ENCODE measurements around the gene ACAA2. TPM values are rescaled to one million over a fixed set of nuclear protein-coding genes. Genes with fewer than 3 reads are reported as not detected.
"Not testable (repeated sequence)": the region's sequence is repeated elsewhere in the genome, so short reads cannot be mapped to it uniquely, and the experiment has no call there.

Gene ACAA2
- total and polyA plus RNA-seq, 3 experiments from 2014 or later: 72.2 to 100 (median 72.4) TPM

GRCh38 chr18:49814147-49814499, 790 bp upstream of the ACAA2 start:
- Mint-ChIP-seq H3K27ac (peak overlapping the region; percentile 75 to 99 (median 97)), H3K4me3 (peak overlapping the region; percentile 90 to 99 (median 97)), H3K4me1 (peaks cover 64 to 81% (median 78%) of the 10 kb centered on the region in 3 donors), H3K9me3 (peaks cover 0 to 10% (median 3%) of the 10 kb centered on the region in 5 donors), H3K27me3 (no peaks in the 10 kb centered on the region), H3K36me3 (peaks cover 2 to 14% (median 9%) of the 10 kb centered on the region in 3 donors)
- Histone ChIP-seq H3K4me1 (ENCODE audit: insufficient read depth, low read length) (peaks cover 50% of the 10 kb centered on the region), H3K9me3 (ENCODE audit: low read length) (no peaks in the 10 kb centered on the region), H3K27ac (ENCODE audit: low read depth, low read length) (peak overlapping the region; percentile 90), H3K27me3 (ENCODE audit: insufficient read depth, low read length, poor library complexity, severe bottlenecking) (no peaks in the 10 kb centered on the region), H3K4me3 (ENCODE audit: low read length) (peak overlapping the region; percentile 69), H3K36me3 (ENCODE audit: insufficient read depth, low read length) (no peaks in the 10 kb centered on the region)
- peak in 1 of 5 donors; percentile 59 for DNase-seq
- ChIA-PET POLR2A (interaction anchor here (0.7 to 1.1 kb wide), 4 partner anchors 8 to 327 kb away, joined by 3 to 8 read pairs (median 3); no protein-coding TSS in a partner anchor), CTCF (interaction anchor here (0.6 to 1.2 kb wide), 3 partner anchors 29 to 310 kb away, joined by 4 read pairs; no protein-coding TSS in a partner anchor)

GRCh38 chr18:49813069-49813318, 339 bp downstream of the ACAA2 start:
- Histone ChIP-seq H3K9me3 (ENCODE audit: low read length) (no peaks in the 10 kb centered on the region), H3K4me1 (ENCODE audit: insufficient read depth, low read length) (peaks cover 38% of the 10 kb centered on the region), H3K4me3 (ENCODE audit: low read length) (peak overlapping the region; percentile 69), H3K27ac (ENCODE audit: low read depth, low read length) (peak overlapping the region; percentile 90), H3K36me3 (ENCODE audit: insufficient read depth, low read length) (no peaks in the 10 kb centered on the region), H3K27me3 (ENCODE audit: insufficient read depth, low read length, poor library complexity, severe bottlenecking) (no peaks in the 10 kb centered on the region)
- H3K27me3 Mint-ChIP-seq: no peaks in the 10 kb centered on the region
- H3K27ac Mint-ChIP-seq: peak overlapping the region; percentile 75 to 99 (median 97)
- peak overlapping the region; percentile 90 to 99 (median 97) for H3K4me3 Mint-ChIP-seq
- no peak for DNase-seq
- peaks cover 3 to 17% (median 3%) of the 10 kb centered on the region in 5 donors for H3K9me3 Mint-ChIP-seq
- peaks cover 59 to 75% (median 73%) of the 10 kb centered on the region in 3 donors for H3K4me1 Mint-ChIP-seq
- POLR2A ChIA-PET: no interaction called here
- H3K36me3 Mint-ChIP-seq: peaks cover 8 to 20% (median 19%) of the 10 kb centered on the region in 3 donors
- CTCF ChIA-PET: no interaction called here

- no peak for DNase-seq
- peaks cover 3 to 17% (median 3%) of the 10 kb centered on the region in 5 donors for H3K9me3 Mint-ChIP-seq
- Histone ChIP-seq H3K27me3 (ENCODE audit: insufficient read depth, low read length, poor library complexity, severe bottlenecking) (no peaks in the 10 kb centered on the region), H3K36me3 (ENCODE audit: insufficient read depth, low read length) (no peaks in the 10 kb centered on the region), H3K4me3 (ENCODE audit: low read length) (peak overlapping the region; percentile 69), H3K9me3 (ENCODE audit: low read length) (no peaks in the 10 kb centered on the region), H3K4me1 (ENCODE audit: insufficient read depth, low read length) (peaks cover 33% of the 10 kb centered on the region), H3K27ac (ENCODE audit: low read depth, low read length) (peak overlapping the region; percentile 90)
- H3K27me3 Mint-ChIP-seq: no peaks in the 10 kb centered on the region
- H3K36me3 Mint-ChIP-seq: peaks cover 6 to 24% (median 20%) of the 10 kb centered on the region in 3 donors
- H3K4me1 Mint-ChIP-seq: peaks cover 58 to 74% (median 73%) of the 10 kb centered on the region in 3 donors
- ChIA-PET CTCF (interaction anchor here (0.7 to 1.4 kb wide), 2 partner anchors 18 to 46 kb away, joined by 3 to 6 read pairs; no protein-coding TSS in a partner anchor), POLR2A (no interaction called here)
- H3K27ac Mint-ChIP-seq: peak overlapping the region; percentile 75 to 99 (median 97)
- H3K4me3 Mint-ChIP-seq: peak overlapping the region; percentile 90 to 99 (median 97)
Measured at GRCh38 chr18:49812286-49813068, 856 bp downstream of the ACAA2 start.

GRCh38 chr18:49811151-49811938, 2.0 kb downstream of the ACAA2 start:
- no peak overlapping the region for H3K27ac ChIP-seq (ENCODE audit: low read depth, low read length)
- no peaks in the 10 kb centered on the region for H3K9me3 ChIP-seq (ENCODE audit: low read length)
- peak overlapping the region in 5 of 8 donors; percentile 3 to 99 (median 58) for H3K27ac Mint-ChIP-seq
- no peaks in the 10 kb centered on the region for H3K36me3 ChIP-seq (ENCODE audit: insufficient read depth, low read length)
- POLR2A ChIA-PET: no interaction called here
- no peak for DNase-seq
- H3K4me3 Mint-ChIP-seq: peak overlapping the region in 4 of 7 donors; percentile 4 to 99 (median 94)
- no peaks in the 10 kb centered on the region for H3K27me3 Mint-ChIP-seq
- H3K9me3 Mint-ChIP-seq: peaks cover 3 to 17% (median 3%) of the 10 kb centered on the region in 5 donors
- H3K4me3 ChIP-seq (ENCODE audit: low read length): no peak overlapping the region
- H3K4me1 Mint-ChIP-seq: peaks cover 53 to 76% (median 76%) of the 10 kb centered on the region in 3 donors
- no peaks in the 10 kb centered on the region for H3K27me3 ChIP-seq (ENCODE audit: insufficient read depth, low read length, poor library complexity, severe bottlenecking)
- peaks cover 28% of the 10 kb centered on the region for H3K4me1 ChIP-seq (ENCODE audit: insufficient read depth, low read length)
- peaks cover 6 to 24% (median 20%) of the 10 kb centered on the region in 3 donors for H3K36me3 Mint-ChIP-seq
- CTCF ChIA-PET: interaction anchor here (0.7 to 1.4 kb wide), 2 partner anchors 17 to 47 kb away, joined by 3 to 6 read pairs; no protein-coding TSS in a partner anchor

- H3K27me3 ChIP-seq (ENCODE audit: insufficient read depth, low read length, poor library complexity, severe bottlenecking); CTCF ChIA-PET; DNase-seq; H3K27me3 Mint-ChIP-seq; H3K27ac ChIP-seq (ENCODE audit: low read depth, low read length); H3K9me3 ChIP-seq (ENCODE audit: low read length); POLR2A ChIA-PET; H3K4me3 ChIP-seq (ENCODE audit: low read length); H3K36me3 ChIP-seq (ENCODE audit: insufficient read depth, low read length): not testable (repeated sequence)
- Mint-ChIP-seq H3K4me1 (peaks cover 51 to 79% (median 74%) of the 10 kb centered on the region in 3 donors), H3K9me3 (peaks cover 3 to 17% (median 3%) of the 10 kb centered on the region in 5 donors), H3K27ac (peak overlapping the region in 1 of 8 donors; percentile 41), H3K4me3 (peak overlapping the region in 1 of 7 donors; percentile 56), H3K36me3 (peaks cover 6 to 24% (median 16%) of the 10 kb centered on the region in 3 donors)
- H3K4me1 ChIP-seq (ENCODE audit: insufficient read depth, low read length): peaks cover 20% of the 10 kb centered on the region
Measured at GRCh38 chr18:49808553-49809191, 4.7 kb downstream of the ACAA2 start.

- peaks cover 26 to 50% (median 42%) of the 10 kb centered on the region in 3 donors for H3K4me1 Mint-ChIP-seq
- H3K4me3 Mint-ChIP-seq: no peak overlapping the region
- no peaks in the 10 kb centered on the region for H3K27me3 ChIP-seq (ENCODE audit: insufficient read depth, low read length, poor library complexity, severe bottlenecking)
- ChIA-PET CTCF (no interaction called here), POLR2A (no interaction called here)
- peaks cover 0 to 7% (median 3%) of the 10 kb centered on the region in 5 donors for H3K9me3 Mint-ChIP-seq
- H3K27ac Mint-ChIP-seq: no peak overlapping the region
- H3K27me3 Mint-ChIP-seq: peaks cover 0 to 2% of the 10 kb centered on the region in 2 donors
- H3K27ac ChIP-seq (ENCODE audit: low read depth, low read length): no peak overlapping the region
- no peak for DNase-seq
- no peaks in the 10 kb centered on the region for H3K9me3 ChIP-seq (ENCODE audit: low read length)
- H3K36me3 Mint-ChIP-seq: peaks cover 12 to 32% (median 15%) of the 10 kb centered on the region in 3 donors
- no peaks in the 10 kb centered on the region for H3K4me1 ChIP-seq (ENCODE audit: insufficient read depth, low read length)
- no peak overlapping the region for H3K4me3 ChIP-seq (ENCODE audit: low read length)
- H3K36me3 ChIP-seq (ENCODE audit: insufficient read depth, low read length): no peaks in the 10 kb centered on the region
Measured at GRCh38 chr18:49804096-49804495, 9.2 kb downstream of the ACAA2 start.

GRCh38 chr18:49802623-49803022, 10.7 kb downstream of the ACAA2 start:
- H3K27me3 ChIP-seq (ENCODE audit: insufficient read depth, low read length, poor library complexity, severe bottlenecking): no peaks in the 10 kb centered on the region
- Mint-ChIP-seq H3K36me3 (peaks cover 1 to 31% (median 10%) of the 10 kb centered on the region in 3 donors), H3K4me1 (peaks cover 19 to 43% (median 38%) of the 10 kb centered on the region in 3 donors), H3K27ac (no peak overlapping the region), H3K9me3 (no peaks in the 10 kb centered on the region), H3K4me3 (no peak overlapping the region), H3K27me3 (peaks cover 0 to 2% of the 10 kb centered on the region in 2 donors)
- DNase-seq: no peak
- H3K4me3 ChIP-seq (ENCODE audit: low read length): no peak overlapping the region
- H3K36me3 ChIP-seq (ENCODE audit: insufficient read depth, low read length): no peaks in the 10 kb centered on the region
- no peaks in the 10 kb centered on the region for H3K4me1 ChIP-seq (ENCODE audit: insufficient read depth, low read length)
- no peak overlapping the region for H3K27ac ChIP-seq (ENCODE audit: low read depth, low read length)
- ChIA-PET CTCF (no interaction called here), POLR2A (no interaction called here)
- H3K9me3 ChIP-seq (ENCODE audit: low read length): no peaks in the 10 kb centered on the region
